ENCODE measurements around the gene MSMP.

The MSMP gene, protein sequence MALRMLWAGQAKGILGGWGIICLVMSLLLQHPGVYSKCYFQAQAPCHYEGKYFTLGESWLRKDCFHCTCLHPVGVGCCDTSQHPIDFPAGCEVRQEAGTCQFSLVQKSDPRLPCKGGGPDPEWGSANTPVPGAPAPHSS

DNA sequence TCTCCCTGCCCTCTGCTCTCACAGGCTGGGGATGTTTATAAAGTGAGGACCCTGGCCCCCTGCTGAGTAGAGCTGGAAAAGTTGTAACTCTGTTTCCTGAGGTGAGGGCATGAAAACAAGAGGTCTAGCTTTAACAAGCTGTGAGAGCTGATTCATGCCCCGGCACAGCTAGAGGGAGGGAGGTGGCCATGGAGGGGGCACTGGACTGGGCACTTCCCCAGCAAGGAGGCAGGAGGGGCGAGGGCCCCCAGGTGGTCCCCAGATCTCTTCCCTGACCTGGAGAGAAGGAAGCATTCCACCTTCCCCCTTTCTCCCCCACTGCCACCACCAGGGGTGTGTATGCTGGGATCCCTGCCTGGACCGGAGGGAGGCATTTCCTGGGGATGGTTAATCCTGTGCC lies at the start of gene MSMP:
TSS of gene MSMP (minus strand) at position 13 of the 400 bp plus-strand sequence. CDS start 147 bp downstream, outside the sequence.
- in situ Hi-C loops (cut with MboI; ENCODE audit: low sequenced_read_pairs): no loop called here

DNA sequence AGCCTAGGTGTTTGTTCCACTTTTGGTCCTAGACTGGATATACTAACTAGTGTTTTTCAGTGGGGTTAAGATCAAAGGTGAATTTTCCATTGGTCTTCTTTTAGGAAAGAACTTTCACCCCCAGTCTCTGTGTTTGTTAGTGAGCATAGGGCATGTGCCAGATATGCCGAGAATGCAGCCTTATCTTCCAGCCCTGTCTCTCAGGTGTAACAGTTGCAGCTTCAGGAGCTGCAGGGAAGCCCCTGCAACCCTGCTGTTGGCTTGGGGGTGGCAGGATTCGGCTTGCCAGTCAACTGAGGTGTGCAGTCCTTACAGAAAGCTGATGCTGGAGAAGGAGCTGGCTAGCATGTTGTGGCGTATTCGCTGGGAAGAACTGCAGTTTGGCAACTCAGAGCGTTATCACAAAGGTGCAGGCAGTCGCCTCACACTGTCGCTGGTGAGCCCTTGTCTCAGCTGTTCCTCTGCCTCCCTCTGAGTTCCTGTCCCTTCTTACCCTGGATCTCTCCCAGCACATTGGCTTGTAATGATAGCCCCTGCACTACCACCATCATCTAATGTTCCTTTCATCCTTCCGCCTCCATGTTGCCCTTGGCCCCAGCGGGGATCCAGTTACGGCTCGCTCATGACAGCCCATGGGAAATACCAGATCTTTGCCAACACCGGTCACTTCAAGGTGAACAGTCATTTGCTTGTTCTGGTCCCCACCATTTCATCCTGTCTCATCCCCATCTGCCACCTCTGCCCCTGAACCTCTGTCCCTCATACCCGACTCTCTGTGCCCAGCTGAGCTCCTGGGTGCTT lies 47.5 kb upstream of the MSMP start:
- in situ Hi-C loops (cut with MboI; ENCODE audit: low sequenced_read_pairs): no loop called here

DNA sequence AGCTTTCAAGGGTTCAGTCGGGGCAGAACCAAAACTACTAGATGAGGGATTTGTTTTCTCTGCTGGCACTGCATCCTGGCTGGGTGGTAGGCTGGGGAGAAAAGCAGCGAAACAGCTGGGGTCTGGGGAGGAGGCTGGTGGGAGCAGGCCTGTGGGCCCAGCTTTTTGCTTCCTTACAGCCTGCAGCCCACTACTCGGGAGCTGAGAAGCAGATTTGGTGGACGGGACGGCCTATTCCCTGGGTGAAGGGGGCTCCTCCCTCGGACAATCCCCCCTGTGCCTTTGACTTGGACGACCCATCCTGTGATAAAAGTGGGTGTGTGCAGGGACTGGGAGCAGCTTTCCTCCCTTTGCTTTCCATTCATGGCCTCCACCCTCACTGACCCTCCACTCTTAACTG lies 46.5 kb upstream of the MSMP start:
- in situ Hi-C loops (cut with MboI; ENCODE audit: low sequenced_read_pairs): no loop called here

DNA sequence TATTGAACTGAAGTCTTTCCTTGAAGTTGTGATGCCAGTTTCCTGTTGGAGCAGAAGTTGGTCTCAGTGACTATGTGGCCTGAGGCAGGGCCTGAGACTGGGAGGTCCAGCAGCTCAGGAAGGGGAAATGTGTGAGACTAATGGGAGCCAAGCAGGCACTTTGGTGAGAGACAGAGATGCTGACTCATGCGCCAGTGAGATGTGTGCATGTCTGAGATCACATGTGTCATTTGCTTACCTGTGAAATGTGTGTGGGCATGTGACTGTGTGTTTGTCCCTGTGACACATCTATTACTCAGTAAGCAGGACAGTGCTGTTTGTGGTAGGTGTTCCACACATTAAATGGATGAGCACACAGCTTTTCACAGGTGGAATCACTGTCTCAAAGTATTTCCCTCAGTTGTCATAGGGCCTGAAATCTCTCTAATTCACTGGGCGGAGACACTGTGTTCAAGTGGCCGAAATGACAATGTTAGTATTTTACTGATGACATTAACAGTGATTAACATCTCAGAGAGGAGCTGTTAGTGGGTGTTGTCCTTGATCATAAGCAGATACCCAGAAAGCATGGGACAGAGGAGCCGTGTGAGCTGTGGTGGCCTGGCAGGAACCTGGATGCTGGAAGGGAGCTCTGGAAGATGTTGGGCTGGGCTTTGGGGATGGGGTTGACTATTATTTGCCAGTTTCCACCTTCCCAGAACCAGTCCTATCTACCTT lies 44.7 kb upstream of the MSMP start:
- in situ Hi-C loops (cut with MboI; ENCODE audit: low sequenced_read_pairs): loop anchor here (25.0 kb wide), 1 partner anchor 88 kb away; no protein-coding TSS in a partner anchor

DNA sequence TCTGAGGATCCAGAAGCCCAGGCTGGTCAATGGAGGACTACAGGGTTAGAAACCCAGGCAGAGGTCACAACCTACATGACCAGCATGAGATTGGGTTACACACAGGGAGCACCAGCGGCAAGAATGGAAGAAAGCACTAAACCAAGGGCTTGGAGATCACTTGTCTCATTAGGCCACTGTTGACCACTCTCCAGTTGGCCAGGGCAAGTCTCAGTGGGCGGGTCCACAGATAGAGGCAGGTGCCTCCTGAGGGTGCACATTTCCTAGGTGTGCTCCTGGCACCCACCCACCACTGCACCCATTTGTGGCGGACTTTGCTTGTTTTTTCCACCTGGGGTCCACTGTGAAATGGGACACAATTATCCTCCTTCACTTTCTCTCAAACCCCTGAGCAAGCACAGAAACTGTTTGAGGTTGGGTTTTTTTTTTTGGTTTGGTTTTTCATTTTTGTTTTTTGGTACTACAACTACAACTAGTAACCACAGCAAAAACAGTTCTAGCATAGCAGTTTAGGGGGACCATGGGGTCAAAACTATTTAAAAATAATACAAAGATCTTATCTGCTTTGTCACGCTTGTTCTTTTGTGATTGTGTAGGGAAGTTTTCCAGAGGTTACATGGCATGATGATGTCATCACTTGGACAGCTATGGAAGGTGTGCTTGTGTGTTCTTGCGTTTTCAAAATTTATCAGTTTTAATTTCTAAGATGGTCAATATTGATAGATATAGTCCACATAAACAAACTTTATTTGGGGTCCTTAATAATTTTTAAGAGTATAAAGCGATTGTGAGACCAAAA lies 43.4 kb upstream of the MSMP start:
- in situ Hi-C loops (cut with MboI; ENCODE audit: low sequenced_read_pairs): loop anchor here (25.0 kb wide), 1 partner anchor 90 kb away; no protein-coding TSS in a partner anchor

DNA sequence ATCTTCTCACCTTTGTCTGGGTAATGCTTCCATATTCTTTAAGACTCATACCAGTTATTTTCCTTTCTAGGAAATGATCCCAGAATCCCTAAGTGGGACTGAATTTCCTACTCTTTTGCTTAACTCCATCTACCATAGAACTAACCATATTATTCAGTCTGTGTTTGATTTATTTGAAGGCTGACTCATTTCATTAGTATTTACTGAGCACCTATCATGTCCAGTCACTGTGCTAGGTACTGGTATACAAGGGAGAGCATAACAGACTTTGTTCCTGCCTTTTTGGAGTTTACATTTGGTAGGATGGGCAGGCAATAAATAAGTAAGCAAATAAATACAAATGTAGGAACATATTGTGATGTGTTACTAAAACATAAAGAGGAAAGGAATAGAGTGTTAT lies 41.6 kb upstream of the MSMP start:
- in situ Hi-C loops (cut with MboI; ENCODE audit: low sequenced_read_pairs): loop anchor here (25.0 kb wide), 1 partner anchor 92 kb away; no protein-coding TSS in a partner anchor

DNA sequence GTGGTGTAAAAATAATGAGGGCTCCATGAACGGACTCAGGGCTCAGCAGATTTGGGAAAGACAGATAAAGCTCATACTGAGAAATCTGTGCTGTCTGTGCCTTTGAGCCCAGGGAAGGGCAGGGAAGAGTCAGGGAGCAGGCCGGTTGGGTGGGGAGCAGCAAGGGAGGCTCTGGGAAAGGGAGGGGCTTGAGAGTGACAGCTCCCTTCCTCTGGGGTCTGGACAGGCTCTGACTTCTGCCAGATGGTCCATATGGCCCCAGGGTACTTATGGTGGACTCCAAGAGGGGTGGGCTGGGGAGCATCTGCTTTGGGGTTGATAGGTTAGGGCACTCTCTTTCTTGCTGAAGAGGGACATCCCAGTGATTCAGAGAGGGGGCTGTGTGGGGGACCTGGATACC lies 39.4 kb upstream of the MSMP start:
- in situ Hi-C loops (cut with MboI; ENCODE audit: low sequenced_read_pairs): loop anchor here (25.0 kb wide), 1 partner anchor 94 kb away; no protein-coding TSS in a partner anchor

DNA sequence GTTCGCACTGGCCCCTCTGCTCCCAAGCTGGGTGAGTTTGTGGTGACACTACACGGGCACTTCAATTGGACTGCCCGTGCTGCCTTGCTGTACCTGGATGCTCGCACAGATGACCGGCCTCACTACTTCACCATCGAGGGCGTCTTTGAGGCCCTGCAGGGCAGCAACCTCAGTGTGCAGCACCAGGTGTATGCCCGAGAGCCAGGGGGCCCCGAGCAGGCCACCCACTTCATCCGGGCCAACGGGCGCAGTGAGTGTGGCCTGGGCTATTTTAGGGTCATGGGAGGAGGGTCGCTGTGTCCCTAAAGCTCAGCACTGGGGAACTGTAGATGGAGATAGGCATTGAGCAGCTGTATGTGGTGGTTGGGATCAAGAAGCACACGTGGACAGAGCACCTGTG lies 38.8 kb upstream of the MSMP start:
- in situ Hi-C loops (cut with MboI; ENCODE audit: low sequenced_read_pairs): loop anchor here (25.0 kb wide), 1 partner anchor 94 kb away; no protein-coding TSS in a partner anchor

DNA sequence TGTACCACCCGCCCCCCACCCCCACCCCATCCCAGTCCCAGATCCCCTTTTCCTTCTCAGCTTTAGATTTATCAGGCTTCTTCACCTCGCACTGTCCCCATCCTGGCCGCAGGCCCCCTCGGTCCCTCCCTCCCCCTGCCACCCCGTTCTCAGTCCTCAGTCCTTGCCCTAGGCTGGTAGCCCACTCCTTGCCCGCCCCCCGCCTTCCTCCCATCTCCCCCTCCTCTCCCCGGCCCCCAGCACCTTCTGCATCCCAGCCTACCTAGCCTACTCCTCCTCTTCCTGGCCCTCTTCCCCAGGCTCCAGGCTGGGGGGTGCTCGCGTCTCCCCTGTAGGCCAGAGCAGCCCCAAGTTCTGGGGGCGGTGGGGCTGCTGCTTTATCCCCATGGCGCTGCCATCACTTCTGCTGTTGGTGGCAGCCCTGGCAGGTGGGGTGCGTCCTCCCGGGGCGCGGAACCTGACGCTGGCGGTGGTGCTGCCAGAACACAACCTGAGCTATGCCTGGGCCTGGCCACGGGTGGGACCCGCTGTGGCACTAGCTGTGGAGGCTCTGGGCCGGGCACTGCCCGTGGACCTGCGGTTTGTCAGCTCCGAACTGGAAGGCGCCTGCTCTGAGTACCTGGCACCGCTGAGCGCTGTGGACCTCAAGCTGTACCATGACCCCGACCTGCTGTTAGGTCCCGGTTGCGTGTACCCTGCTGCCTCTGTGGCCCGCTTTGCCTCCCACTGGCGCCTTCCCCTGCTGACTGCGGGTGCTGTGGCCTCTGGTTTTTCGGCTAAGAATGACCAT lies 38.1 kb upstream of the MSMP start:
- in situ Hi-C loops (cut with MboI; ENCODE audit: low sequenced_read_pairs): loop anchor here (25.0 kb wide), 1 partner anchor 95 kb away; no protein-coding TSS in a partner anchor

DNA sequence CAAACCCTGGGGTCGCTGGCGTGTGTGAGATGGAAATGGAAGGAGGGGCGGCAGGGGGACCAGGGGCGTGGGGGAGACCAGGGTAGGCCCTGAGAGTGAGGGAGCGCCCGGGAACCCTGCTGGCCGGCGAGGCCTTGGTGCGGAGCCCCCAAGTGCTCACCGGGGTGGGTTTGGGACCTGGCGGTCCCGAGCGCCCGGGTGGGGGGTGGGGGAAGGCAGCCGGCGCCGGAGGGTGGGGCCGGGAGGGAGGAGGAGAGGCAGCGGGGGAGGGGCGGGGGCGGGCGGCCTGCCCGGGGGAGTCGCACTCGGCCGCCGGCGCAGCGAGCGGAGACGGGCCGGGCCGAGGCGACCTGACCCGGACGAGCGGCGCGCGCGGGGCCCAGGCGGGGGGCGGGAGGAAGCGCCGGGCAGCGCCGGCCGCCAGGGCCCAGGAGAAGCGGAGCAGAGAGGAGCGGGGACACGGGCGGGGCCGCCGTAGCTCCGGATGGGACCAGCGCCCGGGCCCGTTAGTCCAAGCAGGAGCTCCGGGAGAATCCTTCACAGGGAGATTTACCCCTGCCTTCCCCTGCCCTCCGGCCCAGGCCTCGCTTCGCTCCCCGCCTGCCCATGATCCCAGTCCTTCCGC lies 37.3 kb upstream of the MSMP start, which contains the start of gene NPR2:
TSS of gene NPR2 (plus strand) at position 295 of the 625 bp plus-strand sequence. CDS start 818 bp downstream, outside the sequence.
- in situ Hi-C loops (cut with MboI; ENCODE audit: low sequenced_read_pairs): loop anchor here (25.0 kb wide), 1 partner anchor 96 kb away; no protein-coding TSS in a partner anchor

DNA sequence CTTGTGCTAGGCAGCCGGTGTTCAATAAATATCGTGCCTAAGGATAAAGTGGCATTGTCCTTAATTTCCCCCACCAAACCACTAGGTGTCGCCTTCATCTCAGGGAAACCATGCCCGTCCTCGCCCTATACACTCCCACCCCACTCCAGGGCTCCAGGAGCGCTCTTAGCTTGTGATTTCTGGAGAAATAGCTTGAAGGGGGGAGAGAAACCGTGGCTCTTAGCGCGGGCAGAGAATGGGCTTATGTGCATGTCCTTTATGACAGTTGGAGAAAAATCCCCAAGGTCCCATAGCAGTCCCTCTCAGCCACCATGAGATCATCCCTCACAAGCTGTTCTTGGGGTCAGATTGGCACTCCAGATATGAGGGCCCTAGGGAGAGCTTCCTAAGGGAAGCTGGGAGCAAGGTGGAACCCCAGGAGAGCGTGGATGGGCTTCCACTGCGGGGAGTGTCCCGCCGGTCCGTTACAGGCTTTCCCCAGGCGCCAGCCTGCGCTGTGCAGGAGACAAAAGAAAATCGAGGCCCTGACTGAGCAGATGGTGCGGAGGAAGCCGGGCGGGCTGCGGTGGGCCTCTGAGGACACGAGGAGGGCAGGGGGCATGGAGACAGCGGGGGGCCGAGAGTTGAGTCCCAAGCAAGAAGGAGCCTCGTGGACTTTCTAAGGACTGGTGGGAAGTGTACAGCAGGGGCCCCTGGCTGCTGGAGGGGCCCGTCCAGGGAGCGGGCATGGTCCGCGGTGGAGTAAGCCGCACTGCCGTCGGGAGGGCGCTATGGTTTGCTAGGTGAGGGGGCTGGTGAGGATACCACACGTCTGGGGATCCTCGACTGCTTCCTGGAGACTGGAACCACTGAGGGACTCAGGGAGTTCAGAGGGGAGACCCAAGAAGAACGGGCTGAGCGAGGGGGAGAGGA lies 36.6 kb upstream of the MSMP start:
- in situ Hi-C loops (cut with MboI; ENCODE audit: low sequenced_read_pairs): loop anchor here (25.0 kb wide), 1 partner anchor 97 kb away; no protein-coding TSS in a partner anchor

DNA sequence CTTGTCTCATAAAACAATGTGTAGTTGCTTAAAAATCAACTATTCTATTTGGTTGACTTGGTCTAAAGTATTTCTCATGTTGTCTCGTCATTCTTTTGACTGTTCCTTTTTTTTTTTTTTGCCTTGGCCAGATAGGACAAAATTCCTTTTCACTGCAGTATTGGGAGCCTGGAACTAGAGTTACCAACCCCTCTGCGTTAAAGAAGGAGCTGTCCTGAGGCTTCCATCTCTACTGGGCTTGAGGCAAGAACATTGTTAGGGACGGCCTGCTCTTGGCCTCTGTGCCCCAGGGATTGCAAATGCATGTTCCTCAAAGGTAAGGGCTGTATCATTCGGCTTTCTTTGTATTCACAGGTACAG lies 35.9 kb upstream of the MSMP start:
- in situ Hi-C loops (cut with MboI; ENCODE audit: low sequenced_read_pairs): loop anchor here (25.0 kb wide), 1 partner anchor 97 kb away; no protein-coding TSS in a partner anchor

DNA sequence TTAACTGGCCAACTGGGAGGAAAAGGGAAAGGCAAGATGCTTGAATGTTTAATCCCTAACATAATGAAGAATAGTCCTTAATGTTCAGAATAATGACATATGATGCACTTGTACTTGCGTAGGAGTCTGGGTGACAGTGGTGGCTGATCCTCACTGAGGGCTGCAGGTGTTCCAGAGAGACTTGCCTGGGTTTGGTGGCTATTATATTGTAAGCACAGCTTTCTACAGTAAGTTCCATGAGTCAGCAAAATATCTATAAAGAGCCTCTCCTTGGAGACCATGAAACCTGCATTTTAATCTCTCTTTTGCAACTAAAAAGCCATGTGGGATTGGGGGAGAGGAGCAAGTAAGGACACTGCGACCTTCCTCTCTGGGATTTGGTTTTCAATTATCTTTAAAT lies 35.5 kb upstream of the MSMP start:
- in situ Hi-C loops (cut with MboI; ENCODE audit: low sequenced_read_pairs): loop anchor here (10.0 to 25.0 kb wide), 2 partner anchors 65 to 98 kb away; no protein-coding TSS in a partner anchor

DNA sequence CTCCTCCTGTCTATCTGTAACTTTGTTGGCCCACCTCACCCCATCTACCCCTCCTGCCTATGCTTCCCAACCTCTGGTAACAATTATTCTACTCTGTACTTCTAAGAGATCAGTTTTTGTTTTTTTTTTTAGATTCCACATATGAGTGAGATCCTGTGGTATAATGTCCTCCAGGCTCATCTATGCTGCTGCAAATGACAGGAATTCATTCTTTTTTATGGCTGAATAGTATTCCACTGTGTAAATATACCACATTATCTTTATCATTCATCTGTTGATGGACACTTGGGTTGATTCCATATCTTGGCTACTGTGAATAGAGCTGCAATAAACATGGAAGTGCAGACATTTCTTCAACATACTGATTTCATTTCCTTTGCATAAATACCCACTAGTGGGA lies 29.3 kb upstream of the MSMP start:
- in situ Hi-C loops (cut with MboI; ENCODE audit: low sequenced_read_pairs): loop anchor here (10.0 to 25.0 kb wide), 2 partner anchors 59 to 104 kb away; no protein-coding TSS in a partner anchor

DNA sequence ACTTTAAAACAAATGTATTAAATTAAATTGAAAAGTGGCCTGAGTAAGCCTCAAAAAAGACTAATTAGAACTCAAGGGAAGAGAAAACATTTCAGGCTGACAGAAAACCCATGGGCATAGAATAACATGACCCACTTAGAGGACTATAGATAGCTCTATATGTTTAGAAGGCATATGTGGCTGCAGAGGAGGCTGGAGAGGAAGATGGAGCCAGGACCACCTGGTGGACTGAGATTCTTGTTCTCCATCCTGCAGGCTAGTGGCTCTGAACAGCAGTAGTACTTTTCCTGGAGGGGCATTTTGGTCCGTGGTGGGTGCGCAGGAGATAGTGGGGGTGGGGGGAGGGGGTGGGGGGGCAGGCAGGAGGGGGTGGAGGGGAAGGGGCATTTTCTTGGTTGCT lies 27.0 kb upstream of the MSMP start:
- in situ Hi-C loops (cut with MboI; ENCODE audit: low sequenced_read_pairs): loop anchor here (10.0 to 25.0 kb wide), 2 partner anchors 56 to 106 kb away; no protein-coding TSS in a partner anchor

DNA sequence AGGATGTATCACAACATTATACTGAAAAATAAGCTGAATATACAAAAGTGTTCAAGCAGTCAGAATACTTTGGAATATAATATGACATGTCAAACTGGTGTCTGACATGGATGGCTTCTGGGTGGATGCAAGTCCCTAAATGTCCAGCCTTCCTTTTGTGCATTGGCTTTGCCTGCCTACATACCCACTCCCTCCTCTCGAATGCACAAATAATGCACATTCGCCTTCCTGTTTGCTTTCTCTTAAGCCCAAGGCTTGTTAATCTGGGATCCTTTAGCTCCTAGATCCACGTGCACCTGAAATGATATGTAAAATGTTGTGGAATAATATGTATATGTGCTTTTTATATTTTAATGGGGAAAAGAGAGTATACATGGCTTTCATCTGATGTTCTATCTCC lies 24.4 kb upstream of the MSMP start:
- in situ Hi-C loops (cut with MboI; ENCODE audit: low sequenced_read_pairs): loop anchor here (25.0 kb wide), 1 partner anchor 109 kb away; no protein-coding TSS in a partner anchor

DNA sequence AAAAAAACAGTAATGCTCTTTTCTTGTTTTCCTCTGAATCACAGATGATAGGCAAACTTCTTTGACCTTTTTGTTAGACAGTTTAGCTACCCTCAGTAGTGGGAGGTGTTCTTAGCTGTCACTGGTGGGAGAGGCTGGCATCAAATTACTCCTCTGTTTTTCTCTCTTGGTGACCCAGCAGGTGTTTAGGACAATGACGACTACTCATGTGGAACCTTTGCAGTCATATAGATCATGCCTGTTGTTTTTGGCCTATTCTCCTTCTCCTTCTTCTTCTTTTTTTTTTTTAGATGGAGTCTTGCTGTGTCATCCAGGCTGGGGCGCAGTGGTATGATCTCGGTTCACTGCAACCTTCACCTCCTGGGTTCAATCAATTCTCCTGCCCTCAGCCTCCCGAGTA lies 21.9 kb upstream of the MSMP start:
- in situ Hi-C loops (cut with MboI; ENCODE audit: low sequenced_read_pairs): loop anchor here (25.0 kb wide), 1 partner anchor 111 kb away; no protein-coding TSS in a partner anchor

Data from HL-60/S4 treated with phorbol 12-myristate 13-acetate at 8.2 ng/mL for 4 days and 3 days (cell line).